NCI-H82 treated with DMSO at 0.1 percent for 48 hours (cell line): ENCODE results near the gene XPR1.
A peak's percentile ranks its signal among the peaks of the same experiment; 100 is the strongest.
"Not testable (repeated sequence)": the region's sequence is repeated elsewhere in the genome, so short reads cannot be mapped to it uniquely, and the experiment has no call there.

Experiments used
- DNase-seq: peaks from one replicate; lab custom pipeline; 2025; ENCODE audit not compliant: unreplicated experiment; lab: John Stamatoyannopoulos, UW

Gene XPR1

DNA sequence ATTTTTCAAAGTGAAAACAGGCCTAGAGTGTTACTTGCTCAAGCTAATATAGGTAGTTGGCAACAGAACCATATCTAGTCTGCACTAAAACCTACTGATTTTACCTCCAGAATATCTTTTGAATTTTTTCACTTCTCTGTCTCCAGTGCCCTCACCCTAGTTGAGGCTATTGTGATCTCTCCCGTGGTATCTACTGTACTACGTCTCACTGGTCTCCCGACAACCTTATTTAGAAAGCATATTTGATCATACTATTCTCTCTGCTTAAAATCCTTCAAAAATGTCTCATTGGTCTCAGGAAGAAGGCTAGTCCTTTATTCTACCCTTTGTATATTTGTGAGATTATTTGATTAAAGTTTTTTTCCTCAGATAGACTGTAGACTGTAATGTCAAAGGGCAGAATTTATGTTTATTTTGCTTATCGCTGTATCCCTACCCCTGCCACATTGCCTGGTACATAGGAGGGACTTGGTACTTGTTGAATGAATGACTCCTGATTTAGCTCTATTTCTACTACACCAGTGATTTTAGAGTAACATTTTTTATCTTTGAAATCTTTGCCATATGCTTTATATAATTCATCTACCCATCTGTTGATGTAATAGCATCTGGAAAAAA lies 145.4 kb downstream of the XPR1 start:
- no peak for DNase-seq

- no peak for DNase-seq
Measured at GRCh38 chr1:180778782-180779398, 147.1 kb downstream of the XPR1 start.

GRCh38 chr1:180779584-180779983 lies 147.8 kb downstream of the XPR1 start:
- DNase-seq: no peak

DNA sequence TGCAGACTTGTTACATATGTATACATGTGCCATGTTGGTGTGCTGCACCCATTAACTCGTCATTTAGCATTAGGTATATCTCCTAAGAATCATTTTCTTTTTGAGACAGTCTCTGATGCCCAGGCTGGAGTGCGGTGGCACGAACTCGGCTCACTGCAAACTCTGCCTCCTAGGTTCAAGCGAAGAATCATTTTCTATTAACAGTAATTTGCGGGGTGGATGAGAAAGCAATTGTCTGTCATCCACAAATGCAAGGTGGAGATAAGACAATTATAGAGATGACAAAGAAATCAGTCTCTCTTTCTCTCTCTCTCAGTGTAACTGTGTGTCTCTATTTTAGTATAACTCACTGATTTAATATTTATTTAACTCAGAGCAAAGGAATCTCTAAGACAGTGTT lies 149.9 kb downstream of the XPR1 start:
- no peak for DNase-seq

DNA sequence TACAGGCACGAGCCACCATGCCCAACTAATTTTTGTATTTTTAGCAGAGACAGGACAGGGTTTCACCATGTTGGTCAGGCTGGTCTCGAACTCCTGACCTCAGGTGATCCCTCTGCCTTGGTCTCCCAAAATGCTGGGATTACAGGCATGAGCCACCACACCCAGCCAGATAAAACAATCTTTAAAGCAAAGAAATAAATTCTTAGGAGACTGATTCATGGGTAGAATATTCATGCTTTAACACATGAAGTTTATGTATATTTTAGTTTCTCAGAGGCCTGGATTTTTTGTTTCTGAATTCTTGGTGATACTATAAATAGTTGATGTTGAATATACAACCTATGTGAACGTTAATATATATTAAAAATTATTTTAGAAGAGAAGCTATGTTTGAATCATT lies 153.5 kb downstream of the XPR1 start:
- no peak for DNase-seq

DNA sequence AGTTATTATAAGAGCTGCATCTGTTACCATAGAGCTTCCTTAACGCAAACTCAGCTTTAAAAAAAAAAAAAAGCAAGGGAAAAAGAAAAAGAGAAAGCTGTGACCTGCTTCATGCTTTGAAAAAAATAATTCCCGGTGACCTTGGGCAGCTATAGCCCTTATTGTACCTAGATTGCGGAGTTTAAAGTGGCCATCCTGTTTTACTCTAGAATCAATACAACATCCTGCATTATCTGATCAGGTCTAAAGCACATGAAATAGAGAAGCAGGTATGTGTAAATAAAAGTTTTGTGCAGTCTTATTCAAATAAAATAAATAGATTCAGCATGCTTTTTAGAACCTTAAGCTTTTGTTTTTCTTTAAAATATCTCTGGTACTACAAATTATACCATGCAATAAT lies 154.1 kb downstream of the XPR1 start:
- no peak for DNase-seq

DNA sequence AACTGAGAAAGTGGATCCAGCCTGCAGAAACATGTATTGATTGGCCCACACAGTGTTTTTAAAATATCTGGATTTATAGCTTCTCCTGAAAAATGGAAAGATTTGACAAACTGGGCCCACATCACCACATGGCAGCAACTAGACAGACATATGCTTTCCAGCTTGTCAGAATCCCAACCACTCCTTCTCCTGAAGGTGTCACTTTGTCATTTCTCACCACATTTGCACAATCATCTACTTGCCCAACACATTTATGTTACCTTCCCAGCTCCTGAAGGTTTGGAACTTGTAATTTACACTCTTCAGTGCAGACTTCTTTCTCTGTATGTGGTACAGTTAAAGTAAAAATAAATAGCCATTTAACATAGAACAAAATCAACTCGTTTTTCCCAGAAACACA lies 154.8 kb downstream of the XPR1 start:
- DNase-seq: no peak

- no peak for DNase-seq
Measured at GRCh38 chr1:180787628-180788307, 155.9 kb downstream of the XPR1 start.

DNA sequence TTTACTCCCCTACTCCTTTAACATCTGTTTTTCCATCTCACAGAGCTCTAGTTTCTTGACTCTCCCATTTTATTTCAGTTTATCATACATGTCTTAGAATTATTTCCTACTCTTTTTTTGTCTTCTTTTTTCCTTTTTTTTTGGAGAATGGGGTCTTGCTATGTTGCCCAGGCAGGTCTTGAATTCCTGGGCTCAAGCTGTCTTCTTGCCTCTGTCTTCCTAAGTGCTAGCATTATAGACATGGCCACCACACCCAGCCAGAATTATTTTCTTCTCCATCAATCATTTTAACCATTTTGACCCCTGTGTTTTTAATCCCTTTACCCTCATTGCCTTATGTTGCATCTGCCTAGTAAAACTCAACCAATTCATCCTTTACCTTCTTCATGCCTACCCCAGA lies 157.6 kb downstream of the XPR1 start:
- DNase-seq: peak; percentile 63

- DNase-seq: not testable (repeated sequence)
Measured at GRCh38 chr1:180791152-180791551, 159.3 kb downstream of the XPR1 start.

DNA sequence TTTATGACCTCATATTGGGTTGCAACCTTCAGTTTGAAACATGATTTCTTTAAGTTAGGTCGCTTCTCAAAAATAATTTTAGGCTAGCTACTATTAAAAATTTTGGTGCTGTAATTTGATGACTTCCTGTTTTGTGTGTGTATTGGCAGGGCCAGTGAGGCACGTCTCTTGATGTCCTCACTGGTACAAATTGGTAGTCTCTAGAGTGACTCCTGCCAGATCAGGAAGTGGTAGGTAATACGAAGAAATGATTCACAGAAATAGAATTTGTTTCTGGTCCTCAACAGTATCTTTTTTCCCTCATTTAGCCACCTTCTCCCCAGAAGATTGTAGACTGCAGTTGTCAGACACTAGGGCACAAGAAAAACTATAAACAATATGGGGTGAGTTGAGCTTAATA lies 160.0 kb downstream of the XPR1 start:
- no peak for DNase-seq

DNA sequence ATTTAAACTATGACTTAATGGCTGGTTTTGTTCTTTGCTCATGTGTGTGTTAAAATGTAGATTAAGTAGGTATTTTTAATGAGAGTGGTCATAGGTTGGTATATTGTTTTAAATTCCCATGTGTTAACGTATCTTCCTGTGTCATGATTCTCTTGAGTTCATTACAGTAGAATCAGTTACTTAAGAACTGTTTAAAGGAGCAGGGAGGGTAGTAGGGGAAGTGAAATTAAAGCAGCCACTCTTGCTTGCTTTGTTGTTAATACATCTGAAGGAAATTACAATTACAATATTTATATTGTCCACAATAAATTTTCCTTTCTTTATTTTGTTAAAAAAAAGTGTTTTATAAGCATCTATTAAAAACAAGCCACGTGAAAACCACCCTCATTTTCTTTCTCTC lies 161.6 kb downstream of the XPR1 start:
- DNase-seq: no peak

DNA sequence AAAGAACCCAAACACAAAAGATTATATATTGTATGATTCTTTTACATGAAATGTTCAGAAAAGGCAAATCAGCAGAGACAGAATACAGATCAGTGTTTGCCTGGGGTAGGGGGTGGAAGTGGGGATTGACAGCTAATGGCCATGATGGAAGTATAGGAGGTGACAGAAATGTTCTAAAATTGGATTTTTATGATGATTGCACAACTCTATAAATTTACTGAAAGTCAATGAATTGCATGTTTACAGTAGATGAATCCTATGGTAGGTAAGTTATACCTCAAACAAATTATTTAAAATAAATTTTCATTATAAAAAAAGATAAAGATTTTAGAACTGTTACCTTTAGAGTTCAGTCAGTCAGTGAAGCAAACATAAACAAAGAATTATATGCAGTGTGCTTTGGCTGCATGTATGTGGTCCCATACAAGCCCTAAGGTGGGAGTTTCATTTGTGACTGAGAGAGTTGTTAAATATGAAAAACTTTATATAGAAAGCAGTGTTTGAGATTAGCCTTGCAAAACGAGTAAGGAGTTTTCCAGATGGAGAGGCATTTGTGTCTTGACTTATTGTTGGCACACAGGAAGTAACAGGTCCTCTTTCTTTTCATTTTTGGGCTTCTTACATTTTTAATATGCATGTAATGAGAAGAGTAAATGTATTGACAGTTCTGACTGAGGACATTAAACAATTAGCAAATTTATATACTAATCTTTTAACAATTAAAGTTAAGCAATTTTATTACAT lies 165.2 kb downstream of the XPR1 start:
- no peak for DNase-seq

- peak; percentile 64 for DNase-seq
Measured at GRCh38 chr1:180800945-180801344, 169.1 kb downstream of the XPR1 start.

GRCh38 chr1:180802813-180803212 lies 171.0 kb downstream of the XPR1 start:
- DNase-seq: no peak

GRCh38 chr1:180805316-180805715 lies 173.5 kb downstream of the XPR1 start:
- DNase-seq: no peak

GRCh38 chr1:180811298-180811697 lies 179.5 kb downstream of the XPR1 start:
- DNase-seq: no peak

GRCh38 chr1:180811886-180812285 lies 180.1 kb downstream of the XPR1 start:
- DNase-seq: no peak

GRCh38 chr1:180814258-180814657 lies 182.4 kb downstream of the XPR1 start:
- DNase-seq: no peak

DNA sequence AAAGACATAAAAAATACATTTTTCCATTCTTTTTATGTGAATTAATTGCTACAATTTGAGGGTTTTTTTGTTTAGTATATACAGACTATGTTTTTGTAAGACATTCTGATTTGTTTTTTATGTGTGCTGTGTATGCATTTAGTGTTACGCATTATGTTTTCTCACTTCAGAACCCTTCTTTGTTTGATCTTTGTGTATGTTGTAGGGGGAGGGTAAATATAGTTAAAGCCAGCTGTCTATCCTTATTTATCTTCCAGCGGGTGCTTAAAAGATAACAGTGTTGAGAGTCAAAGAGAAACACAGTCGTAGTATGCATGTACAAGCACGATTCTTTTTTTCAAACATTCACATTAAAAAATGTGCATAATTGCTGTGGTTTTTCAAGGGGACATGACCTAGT lies 183.4 kb downstream of the XPR1 start:
- DNase-seq: no peak

GRCh38 chr1:180816132-180816531 lies 184.3 kb downstream of the XPR1 start:
- no peak for DNase-seq

DNA sequence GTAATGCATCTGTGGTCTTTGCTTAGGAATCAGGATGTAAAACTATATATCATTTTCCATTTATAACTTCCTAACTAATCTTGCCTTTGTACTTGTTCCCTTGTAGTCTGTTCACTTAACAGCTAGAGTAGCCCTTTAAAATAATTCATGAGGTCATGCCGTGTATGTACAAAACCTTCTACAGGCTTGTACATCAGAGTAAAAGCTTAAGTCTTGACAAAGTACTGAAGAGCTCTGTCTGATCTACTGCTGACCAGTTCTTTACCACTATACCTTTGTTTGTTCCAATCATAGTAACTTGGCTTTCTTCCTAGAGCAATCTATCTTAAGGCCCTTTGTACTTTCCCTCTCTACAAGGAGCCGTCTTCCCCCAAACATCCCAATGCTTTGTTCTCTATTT lies 190.1 kb downstream of the XPR1 start:
- DNase-seq: no peak
